ENCODE measurements around the gene CELSR1.

Gene CELSR1, protein sequence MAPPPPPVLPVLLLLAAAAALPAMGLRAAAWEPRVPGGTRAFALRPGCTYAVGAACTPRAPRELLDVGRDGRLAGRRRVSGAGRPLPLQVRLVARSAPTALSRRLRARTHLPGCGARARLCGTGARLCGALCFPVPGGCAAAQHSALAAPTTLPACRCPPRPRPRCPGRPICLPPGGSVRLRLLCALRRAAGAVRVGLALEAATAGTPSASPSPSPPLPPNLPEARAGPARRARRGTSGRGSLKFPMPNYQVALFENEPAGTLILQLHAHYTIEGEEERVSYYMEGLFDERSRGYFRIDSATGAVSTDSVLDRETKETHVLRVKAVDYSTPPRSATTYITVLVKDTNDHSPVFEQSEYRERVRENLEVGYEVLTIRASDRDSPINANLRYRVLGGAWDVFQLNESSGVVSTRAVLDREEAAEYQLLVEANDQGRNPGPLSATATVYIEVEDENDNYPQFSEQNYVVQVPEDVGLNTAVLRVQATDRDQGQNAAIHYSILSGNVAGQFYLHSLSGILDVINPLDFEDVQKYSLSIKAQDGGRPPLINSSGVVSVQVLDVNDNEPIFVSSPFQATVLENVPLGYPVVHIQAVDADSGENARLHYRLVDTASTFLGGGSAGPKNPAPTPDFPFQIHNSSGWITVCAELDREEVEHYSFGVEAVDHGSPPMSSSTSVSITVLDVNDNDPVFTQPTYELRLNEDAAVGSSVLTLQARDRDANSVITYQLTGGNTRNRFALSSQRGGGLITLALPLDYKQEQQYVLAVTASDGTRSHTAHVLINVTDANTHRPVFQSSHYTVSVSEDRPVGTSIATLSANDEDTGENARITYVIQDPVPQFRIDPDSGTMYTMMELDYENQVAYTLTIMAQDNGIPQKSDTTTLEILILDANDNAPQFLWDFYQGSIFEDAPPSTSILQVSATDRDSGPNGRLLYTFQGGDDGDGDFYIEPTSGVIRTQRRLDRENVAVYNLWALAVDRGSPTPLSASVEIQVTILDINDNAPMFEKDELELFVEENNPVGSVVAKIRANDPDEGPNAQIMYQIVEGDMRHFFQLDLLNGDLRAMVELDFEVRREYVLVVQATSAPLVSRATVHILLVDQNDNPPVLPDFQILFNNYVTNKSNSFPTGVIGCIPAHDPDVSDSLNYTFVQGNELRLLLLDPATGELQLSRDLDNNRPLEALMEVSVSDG (N-terminal part only)

DNA sequence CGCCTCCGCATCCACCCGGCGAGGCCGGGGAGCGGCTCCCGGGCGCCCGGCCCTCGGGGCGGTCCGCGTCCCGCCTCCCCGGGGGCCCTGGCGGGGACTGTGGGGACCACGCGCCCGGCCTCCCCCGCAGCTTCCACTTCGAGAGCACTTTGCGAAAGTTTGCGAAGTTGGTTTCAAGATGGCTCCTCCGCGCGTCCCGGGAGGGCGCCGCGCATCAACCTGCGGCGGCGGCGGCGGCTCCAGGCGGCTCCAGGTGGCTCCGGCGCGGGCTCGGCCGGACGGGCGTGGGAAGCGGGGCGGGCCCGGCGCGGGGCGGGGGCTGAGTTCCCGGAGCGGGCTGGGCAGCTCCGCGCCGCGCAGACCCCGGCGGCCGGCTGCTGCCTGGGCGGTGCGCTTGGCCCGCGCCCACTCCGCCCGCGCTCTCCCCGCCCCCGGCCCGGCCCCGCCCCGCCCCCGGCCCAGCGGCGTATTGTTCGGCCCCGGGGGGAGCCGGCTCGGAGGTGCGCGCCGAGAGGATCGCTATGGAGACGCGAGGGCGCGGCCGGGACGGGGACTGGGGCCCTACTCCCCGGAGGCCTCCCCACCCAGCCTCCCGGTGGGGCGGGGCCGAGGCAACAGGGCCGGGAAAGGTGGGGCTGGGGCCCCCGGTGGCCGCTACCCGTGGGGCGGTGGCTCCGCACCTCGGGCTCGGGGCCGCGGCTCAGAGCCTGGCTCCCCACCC lies at the start of gene CELSR1:
TSS of gene CELSR1 (minus strand) at position 396 of the 721 bp plus-strand sequence. CDS start 450 bp downstream, outside the sequence.
- peak; percentile 30 for DNase-seq (ENCODE audit: low spot score)
- Mint-ChIP-seq H3K27ac (no peak within 1 kb of the TSS), H3K9me3 (no peaks in the 10 kb centered on the region), H3K36me3 (ENCODE audit: low read depth) (no peaks in the 10 kb centered on the region), H3K4me3 (no peak within 1 kb of the TSS), H3K4me1 (ENCODE audit: low read depth) (peaks cover 5% of the 10 kb centered on the region), H3K27me3 (ENCODE audit: low read depth) (peaks cover 36% of the 10 kb centered on the region)

DNA sequence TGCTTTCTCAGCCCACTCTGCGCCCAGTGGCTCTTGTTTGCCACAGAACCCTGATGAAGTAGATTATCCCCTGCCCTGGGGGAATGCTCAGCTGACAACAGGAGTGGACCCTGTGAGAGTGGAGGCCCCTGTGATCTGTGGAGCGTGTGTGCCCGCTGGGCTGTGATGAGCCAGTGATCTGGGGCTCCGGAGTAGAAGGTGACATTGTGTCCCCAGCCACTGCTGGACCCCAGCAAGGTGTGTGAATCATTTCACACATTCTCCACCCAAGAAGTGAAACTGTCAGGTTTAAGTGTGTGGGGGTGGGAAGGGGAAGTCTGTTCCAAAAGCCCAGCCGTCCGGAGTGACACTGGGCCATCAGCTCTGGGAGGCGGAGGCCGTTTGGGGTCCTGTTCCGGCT lies 49.6 kb upstream of the CELSR1 start:
- H3K4me1 Mint-ChIP-seq (ENCODE audit: low read depth) = peaks cover 27% of the 10 kb centered on the region
- no peak for DNase-seq (ENCODE audit: low spot score)
- H3K9me3 Mint-ChIP-seq = no peaks in the 10 kb centered on the region
- peak overlapping the region; percentile 86 for H3K27ac Mint-ChIP-seq
- H3K4me3 Mint-ChIP-seq = peak overlapping the region; percentile 83
- no peaks in the 10 kb centered on the region for H3K27me3 Mint-ChIP-seq (ENCODE audit: low read depth)
- peaks cover 4% of the 10 kb centered on the region for H3K36me3 Mint-ChIP-seq (ENCODE audit: low read depth)

DNA sequence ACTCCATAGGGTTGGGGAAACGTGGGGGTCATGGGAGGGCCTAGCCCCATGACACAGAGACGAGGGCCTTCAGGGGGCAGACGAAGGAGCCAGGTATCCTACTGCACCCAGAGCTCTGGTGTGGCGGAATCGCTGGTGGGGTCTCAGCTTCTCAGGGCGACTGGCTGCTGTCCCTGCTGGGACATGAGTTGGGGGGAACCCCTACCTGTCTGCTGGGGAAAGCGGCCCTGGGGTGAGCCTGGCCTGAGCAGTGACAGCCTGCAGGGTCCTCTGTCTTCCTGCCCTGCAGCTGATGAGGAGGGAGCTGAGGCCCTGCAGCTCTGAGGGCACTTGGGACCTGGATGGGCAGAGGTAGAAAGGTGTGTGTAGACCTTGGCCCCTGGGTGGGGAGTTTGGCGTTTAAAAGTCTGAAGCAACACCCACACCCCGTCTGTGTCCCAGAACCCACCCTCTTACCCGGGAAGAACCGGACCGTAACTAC lies 49.2 kb upstream of the CELSR1 start:
- H3K9me3 Mint-ChIP-seq = no peaks in the 10 kb centered on the region
- H3K27me3 Mint-ChIP-seq (ENCODE audit: low read depth) = no peaks in the 10 kb centered on the region
- peak overlapping the region; percentile 86 for H3K27ac Mint-ChIP-seq
- peaks cover 4% of the 10 kb centered on the region for H3K36me3 Mint-ChIP-seq (ENCODE audit: low read depth)
- H3K4me1 Mint-ChIP-seq (ENCODE audit: low read depth) = peaks cover 28% of the 10 kb centered on the region
- H3K4me3 Mint-ChIP-seq = peak overlapping the region; percentile 83
- DNase-seq (ENCODE audit: low spot score) = no peak

DNA sequence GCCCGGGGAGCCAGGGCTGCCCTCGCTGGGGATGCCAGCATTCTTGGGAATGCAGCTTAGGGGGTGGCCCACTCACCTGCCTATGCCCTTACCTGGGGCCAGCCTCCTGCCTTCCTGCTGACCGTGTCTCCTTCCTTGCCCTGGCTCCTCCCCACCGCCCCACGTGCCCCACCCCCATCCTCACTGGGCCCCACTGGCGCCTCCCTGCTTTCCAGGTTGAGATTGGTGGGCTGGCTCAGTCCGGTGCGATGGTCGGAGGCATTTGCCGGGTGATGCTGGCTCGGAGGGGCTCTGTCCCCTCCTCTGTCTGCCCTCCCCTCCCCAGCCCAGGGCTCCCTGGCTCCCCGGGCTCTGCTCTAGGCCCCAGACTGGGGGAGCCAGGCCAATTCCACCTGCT lies 48.7 kb upstream of the CELSR1 start:
- Mint-ChIP-seq H3K9me3 (no peaks in the 10 kb centered on the region), H3K27ac (no peak overlapping the region), H3K36me3 (ENCODE audit: low read depth) (peaks cover 4% of the 10 kb centered on the region), H3K27me3 (ENCODE audit: low read depth) (no peaks in the 10 kb centered on the region), H3K4me3 (no peak overlapping the region), H3K4me1 (ENCODE audit: low read depth) (peaks cover 32% of the 10 kb centered on the region)
- DNase-seq (ENCODE audit: low spot score) = no peak

- Mint-ChIP-seq H3K9me3 (no peaks in the 10 kb centered on the region), H3K4me3 (no peak overlapping the region), H3K27ac (peak overlapping the region; percentile 45), H3K27me3 (ENCODE audit: low read depth) (no peaks in the 10 kb centered on the region), H3K4me1 (ENCODE audit: low read depth) (peaks cover 32% of the 10 kb centered on the region), H3K36me3 (ENCODE audit: low read depth) (peaks cover 4% of the 10 kb centered on the region)
- no peak for DNase-seq (ENCODE audit: low spot score)
Observed at GRCh38 chr22:46585340-46586122, 48.1 kb upstream of the CELSR1 start.

GRCh38 chr22:46584081-46584921 lies 46.9 kb upstream of the CELSR1 start:
- H3K36me3 Mint-ChIP-seq (ENCODE audit: low read depth) = peaks cover 4% of the 10 kb centered on the region
- no peak overlapping the region for H3K4me3 Mint-ChIP-seq
- H3K27ac Mint-ChIP-seq = no peak overlapping the region
- H3K4me1 Mint-ChIP-seq (ENCODE audit: low read depth) = peaks cover 34% of the 10 kb centered on the region
- H3K27me3 Mint-ChIP-seq (ENCODE audit: low read depth) = no peaks in the 10 kb centered on the region
- DNase-seq (ENCODE audit: low spot score) = no peak
- no peaks in the 10 kb centered on the region for H3K9me3 Mint-ChIP-seq

GRCh38 chr22:46583571-46583970 lies 46.2 kb upstream of the CELSR1 start:
- Mint-ChIP-seq H3K4me3 (no peak overlapping the region), H3K27ac (no peak overlapping the region), H3K9me3 (no peaks in the 10 kb centered on the region), H3K36me3 (ENCODE audit: low read depth) (peaks cover 4% of the 10 kb centered on the region), H3K4me1 (ENCODE audit: low read depth) (peaks cover 41% of the 10 kb centered on the region), H3K27me3 (ENCODE audit: low read depth) (no peaks in the 10 kb centered on the region)
- no peak for DNase-seq (ENCODE audit: low spot score)

DNA sequence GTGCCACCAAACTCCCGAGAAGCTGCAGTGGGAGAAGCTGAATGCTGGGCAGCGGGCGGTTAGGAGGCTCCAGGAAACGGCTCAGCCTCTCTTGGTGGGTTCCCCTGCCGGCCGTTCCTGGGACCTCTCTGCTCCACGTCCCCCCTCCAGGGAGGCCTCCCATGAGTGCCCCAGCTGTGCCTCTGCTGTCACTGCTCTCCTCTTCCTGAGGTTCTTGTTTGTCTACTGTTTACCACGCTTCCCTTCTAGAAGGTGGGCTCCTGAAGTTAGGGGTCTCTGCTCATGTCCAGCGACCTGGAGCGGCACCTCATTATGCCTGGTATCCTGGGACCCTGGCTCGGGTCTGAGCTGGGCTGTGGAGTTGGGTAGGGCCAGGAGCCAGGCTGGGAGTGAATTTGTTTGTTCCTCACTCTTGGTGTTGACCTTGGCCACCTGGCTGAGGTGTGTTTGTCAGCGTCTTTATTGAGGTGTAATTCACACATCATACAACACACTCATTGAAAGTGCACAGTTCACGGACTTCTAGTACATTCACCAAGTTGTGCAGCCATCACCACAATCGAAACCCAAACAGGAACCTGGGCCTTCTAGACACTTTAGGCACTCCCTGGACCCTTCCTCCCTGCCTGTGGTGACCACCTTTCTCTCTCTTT lies 45.0 kb upstream of the CELSR1 start:
- no peak overlapping the region for H3K4me3 Mint-ChIP-seq
- DNase-seq (ENCODE audit: low spot score) = no peak
- H3K9me3 Mint-ChIP-seq = no peaks in the 10 kb centered on the region
- H3K27me3 Mint-ChIP-seq (ENCODE audit: low read depth) = no peaks in the 10 kb centered on the region
- H3K4me1 Mint-ChIP-seq (ENCODE audit: low read depth) = peaks cover 43% of the 10 kb centered on the region
- H3K27ac Mint-ChIP-seq = no peak overlapping the region
- H3K36me3 Mint-ChIP-seq (ENCODE audit: low read depth) = peaks cover 4% of the 10 kb centered on the region

- no peak overlapping the region for H3K27ac Mint-ChIP-seq
- no peak for DNase-seq (ENCODE audit: low spot score)
- H3K9me3 Mint-ChIP-seq = no peaks in the 10 kb centered on the region
- no peak overlapping the region for H3K4me3 Mint-ChIP-seq
- peaks cover 36% of the 10 kb centered on the region for H3K4me1 Mint-ChIP-seq (ENCODE audit: low read depth)
- no peaks in the 10 kb centered on the region for H3K27me3 Mint-ChIP-seq (ENCODE audit: low read depth)
- H3K36me3 Mint-ChIP-seq (ENCODE audit: low read depth) = no peaks in the 10 kb centered on the region
Observed at GRCh38 chr22:46581538-46582244, 44.3 kb upstream of the CELSR1 start.

DNA sequence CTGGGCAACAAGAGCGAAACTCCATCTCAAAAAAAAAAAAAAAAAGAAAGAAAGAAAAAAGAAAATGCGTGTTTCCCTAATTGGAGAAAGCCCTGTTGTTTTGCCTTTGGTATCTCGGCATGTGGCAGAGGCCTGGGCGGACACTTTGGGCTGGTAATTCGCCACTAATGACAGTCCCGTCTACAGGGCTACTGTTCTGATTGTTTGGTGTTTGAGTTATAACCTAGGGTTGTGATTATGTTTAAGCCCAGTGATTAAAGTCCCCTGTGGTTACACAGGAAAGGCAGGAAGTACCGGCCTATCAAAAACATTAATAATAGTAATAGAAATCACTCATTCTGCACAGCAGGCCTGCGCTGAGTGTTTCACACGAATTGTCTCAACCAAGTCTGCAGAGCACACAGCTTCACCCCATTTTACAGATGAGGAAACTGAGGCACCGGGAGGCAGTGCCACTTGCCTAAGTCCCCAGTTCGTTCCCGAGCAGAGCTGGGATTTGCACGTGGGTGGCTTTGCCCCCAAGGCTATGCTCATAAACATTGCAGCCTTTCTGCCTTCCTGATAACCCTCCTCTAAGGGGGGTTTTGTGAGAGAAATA lies 43.6 kb upstream of the CELSR1 start:
- no peaks in the 10 kb centered on the region for H3K9me3 Mint-ChIP-seq
- H3K4me3 Mint-ChIP-seq = no peak overlapping the region
- no peak overlapping the region for H3K27ac Mint-ChIP-seq
- H3K4me1 Mint-ChIP-seq (ENCODE audit: low read depth) = peaks cover 38% of the 10 kb centered on the region
- DNase-seq (ENCODE audit: low spot score) = no peak
- H3K36me3 Mint-ChIP-seq (ENCODE audit: low read depth) = no peaks in the 10 kb centered on the region
- H3K27me3 Mint-ChIP-seq (ENCODE audit: low read depth) = no peaks in the 10 kb centered on the region

All from T-helper 2 cell treated with Interferon-gamma antibody and Interleukin-4, amounts not matched to agents 5 μg/mL and 100 μg/mL, for 36 hours (primary cell).